HepG2 (cell line): ENCODE data around the gene WNK2. TPM values are rescaled to one million over a fixed set of nuclear protein-coding genes. Genes with fewer than 3 reads are reported as not detected.

ENCODE experiments used
- HNRNPL ChIP-seq: fragments of 200-400 bp; formaldehyde crosslinking; IDR thresholded peaks from 2 replicates; pipeline ENCODE4 v1.6.1; 2017; ENCODE audit warnings: mild to moderate bottlenecking, low read depth, low read length
- ZNF350 ChIP-seq: sonication (generic); formaldehyde crosslinking; IDR thresholded peaks from 2 replicates; pipeline ENCODE4 v1.4.0; 2020; ENCODE audit warnings: mild to moderate bottlenecking, low read depth, missing genetic modification reagents, borderline replicate concordance
- ZNF629 ChIP-seq: sonication (generic); formaldehyde crosslinking; conservative IDR thresholded peaks from 2 replicates; pipeline ENCODE4 v1.5.0; 2020; ENCODE audit warnings: missing genetic modification reagents
- polyA plus RNA-seq, 8 experiments: library from polyadenylated mRNA; depleted of rRNA in 3 of 8; stranded (reverse) in 7 of 8; unstranded in 1 of 8; fragments of >200 nt; fragmentation: Illumina TruSeq in 4 of 8; extraction: Trizol in 4 of 8; gene quantifications; 2 replicates each; pipeline versions ENCODE4 v1.2.1 to v1.2.3, GENCODE V29; 2011 to 2016; ENCODE audit warnings: low read depth in 4 of 8, missing spikeins in 1 of 8, mixed read lengths in 1 of 8; ENCODE audit not compliant: insufficient read depth in 1 of 8
- total RNA-seq, 5 experiments: library from RNA; depleted of rRNA; stranded (reverse); fragments of >200 nt; fragmentation: Illumina TruSeq; extraction: Trizol; gene quantifications; 2 replicates each; pipeline ENCODE4 v1.2.3, GENCODE V29; 2016; ENCODE audit warnings: low read depth in 1 of 5
- TF ChIP-seq, protein P1 (sequence below): sonication (generic); formaldehyde crosslinking; IDR thresholded peaks from 2 replicates; pipeline ENCODE4 v1.9.0; 2022; ENCODE audit warnings: missing genetic modification reagents, mild to moderate bottlenecking, borderline replicate concordance
- TF ChIP-seq, protein P2 (sequence below): sonication (generic); formaldehyde crosslinking; IDR thresholded peaks from 2 replicates; pipeline ENCODE4 v1.8.1; 2023; ENCODE audit warnings: mild to moderate bottlenecking, inconsistent platforms, moderate library complexity, missing genetic modification reagents, borderline replicate concordance
- TF ChIP-seq, protein P3 (sequence below): sonication (generic); formaldehyde crosslinking; IDR thresholded peaks from 2 replicates; pipeline ENCODE4 v1.5.0; 2020; ENCODE audit warnings: mild to moderate bottlenecking, missing genetic modification reagents, moderate library complexity

The WNK2 gene
- total and polyA plus RNA-seq, 2 of the 13 experiments (the other 11 are each of a cell fraction or from before 2014, with no cell fraction given), result 10.5 to 12.0 TPM

DNA sequence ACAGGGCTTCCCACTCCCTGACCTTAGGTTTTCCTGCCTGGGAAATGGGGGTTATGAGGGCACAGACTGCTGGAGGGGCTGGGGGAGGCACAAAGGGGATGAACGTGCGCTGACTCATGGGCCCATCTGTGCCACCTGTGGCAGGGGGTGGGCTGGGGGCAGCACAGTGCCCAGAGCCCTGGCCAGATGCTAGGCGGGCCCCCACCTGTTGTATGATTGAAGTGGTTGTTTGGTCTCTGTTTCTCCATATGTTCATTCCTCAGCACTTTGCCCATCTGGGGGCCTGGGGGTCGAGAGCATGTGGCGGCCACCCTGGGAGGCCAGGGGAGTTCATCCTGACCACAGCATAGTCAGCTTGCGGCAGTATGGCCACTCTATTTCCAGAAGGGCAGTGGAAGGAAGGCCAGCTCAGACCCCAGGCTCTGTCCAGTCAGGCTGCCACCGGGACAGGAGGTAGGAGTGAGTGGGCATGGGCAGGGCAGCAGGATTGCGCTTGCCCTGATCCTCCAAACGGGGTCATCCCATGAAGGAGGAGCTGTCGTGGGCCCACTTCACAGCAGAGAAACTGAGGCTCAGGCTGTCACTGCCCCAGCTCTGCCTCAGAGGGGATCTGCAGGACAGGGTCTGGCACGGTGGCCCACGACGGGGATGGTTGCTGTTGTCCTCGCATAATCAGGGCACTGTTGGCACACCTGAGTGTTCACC lies 49.0 kb upstream of the WNK2 start (continued):
- TF ChIP-seq, protein P1, sequence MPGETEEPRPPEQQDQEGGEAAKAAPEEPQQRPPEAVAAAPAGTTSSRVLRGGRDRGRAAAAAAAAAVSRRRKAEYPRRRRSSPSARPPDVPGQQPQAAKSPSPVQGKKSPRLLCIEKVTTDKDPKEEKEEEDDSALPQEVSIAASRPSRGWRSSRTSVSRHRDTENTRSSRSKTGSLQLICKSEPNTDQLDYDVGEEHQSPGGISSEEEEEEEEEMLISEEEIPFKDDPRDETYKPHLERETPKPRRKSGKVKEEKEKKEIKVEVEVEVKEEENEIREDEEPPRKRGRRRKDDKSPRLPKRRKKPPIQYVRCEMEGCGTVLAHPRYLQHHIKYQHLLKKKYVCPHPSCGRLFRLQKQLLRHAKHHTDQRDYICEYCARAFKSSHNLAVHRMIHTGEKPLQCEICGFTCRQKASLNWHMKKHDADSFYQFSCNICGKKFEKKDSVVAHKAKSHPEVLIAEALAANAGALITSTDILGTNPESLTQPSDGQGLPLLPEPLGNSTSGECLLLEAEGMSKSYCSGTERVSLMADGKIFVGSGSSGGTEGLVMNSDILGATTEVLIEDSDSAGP (CRISPR knock-in tag), result 0 out of 2 replicates have a peak, but pooled peaks have one; percentile 24
- no peak for TF ChIP-seq ZNF350 (CRISPR knock-in tag)
- TF ChIP-seq HNRNPL, result peak; percentile 78
- TF ChIP-seq, protein P2, sequence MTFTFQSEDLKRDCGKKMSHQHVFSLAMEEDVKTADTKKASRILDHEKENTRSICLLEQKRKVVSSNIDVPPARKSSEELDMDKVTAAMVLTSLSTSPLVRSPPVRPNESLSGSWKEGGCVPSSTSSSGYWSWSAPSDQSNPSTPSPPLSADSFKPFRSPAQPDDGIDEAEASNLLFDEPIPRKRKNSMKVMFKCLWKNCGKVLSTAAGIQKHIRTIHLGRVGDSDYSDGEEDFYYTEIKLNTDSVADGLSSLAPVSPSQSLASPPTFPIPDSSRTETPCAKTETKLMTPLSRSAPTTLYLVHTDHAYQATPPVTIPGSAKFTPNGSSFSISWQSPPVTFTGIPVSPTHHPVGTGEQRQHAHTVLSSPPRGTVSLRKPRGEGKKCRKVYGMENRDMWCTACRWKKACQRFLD, result no peak
- TF ChIP-seq ZNF629, result peak; percentile 76
- TF ChIP-seq, protein P3, sequence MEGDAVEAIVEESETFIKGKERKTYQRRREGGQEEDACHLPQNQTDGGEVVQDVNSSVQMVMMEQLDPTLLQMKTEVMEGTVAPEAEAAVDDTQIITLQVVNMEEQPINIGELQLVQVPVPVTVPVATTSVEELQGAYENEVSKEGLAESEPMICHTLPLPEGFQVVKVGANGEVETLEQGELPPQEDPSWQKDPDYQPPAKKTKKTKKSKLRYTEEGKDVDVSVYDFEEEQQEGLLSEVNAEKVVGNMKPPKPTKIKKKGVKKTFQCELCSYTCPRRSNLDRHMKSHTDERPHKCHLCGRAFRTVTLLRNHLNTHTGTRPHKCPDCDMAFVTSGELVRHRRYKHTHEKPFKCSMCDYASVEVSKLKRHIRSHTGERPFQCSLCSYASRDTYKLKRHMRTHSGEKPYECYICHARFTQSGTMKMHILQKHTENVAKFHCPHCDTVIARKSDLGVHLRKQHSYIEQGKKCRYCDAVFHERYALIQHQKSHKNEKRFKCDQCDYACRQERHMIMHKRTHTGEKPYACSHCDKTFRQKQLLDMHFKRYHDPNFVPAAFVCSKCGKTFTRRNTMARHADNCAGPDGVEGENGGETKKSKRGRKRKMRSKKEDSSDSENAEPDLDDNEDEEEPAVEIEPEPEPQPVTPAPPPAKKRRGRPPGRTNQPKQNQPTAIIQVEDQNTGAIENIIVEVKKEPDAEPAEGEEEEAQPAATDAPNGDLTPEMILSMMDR (CRISPR knock-in tag), result 0 out of 2 replicates have a peak, but pooled peaks have one; percentile 0
